ENCODE results near the gene LDLR. TPM values are rescaled to one million over a fixed set of nuclear protein-coding genes. Genes with fewer than 3 reads are reported as not detected.
"Not testable (repeated sequence)": the region's sequence is repeated elsewhere in the genome, so short reads cannot be mapped to it uniquely, and the experiment has no call there.

Gene LDLR
- total and polyA plus RNA-seq, 9 donors = 13.9 to 34.3 (median 23.5) TPM

DNA sequence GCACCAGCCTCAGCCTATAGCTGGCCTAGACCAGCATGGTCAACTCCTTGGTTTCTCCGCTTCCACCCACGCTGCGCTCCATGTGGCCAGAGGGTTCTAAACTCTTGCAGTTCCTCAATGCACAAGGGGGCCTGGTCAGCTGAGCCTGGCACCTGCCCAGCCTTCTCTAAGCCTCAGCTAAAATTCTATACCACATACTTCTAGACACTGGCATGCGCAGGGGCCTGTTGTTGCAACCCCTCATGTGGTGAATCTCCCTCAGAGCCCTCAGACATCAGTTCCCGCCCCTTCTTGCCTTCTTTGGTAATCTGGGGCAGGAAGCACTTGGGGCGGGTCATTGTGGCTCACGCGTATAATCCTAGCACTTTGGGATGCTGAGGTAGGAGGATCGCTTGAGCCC lies 19.7 kb upstream of the LDLR start:
- H3K27me3 ChIP-seq (ENCODE audit: control insufficient read depth, insufficient read depth, low read length) = no peaks in the 10 kb centered on the region
- no peak overlapping the region for H3K27ac ChIP-seq (ENCODE audit: low read length)
- H3K9me3 ChIP-seq (replicated peaks; ENCODE audit: control insufficient read depth, low read depth, low read length) = peaks cover 5% of the 10 kb centered on the region
- no peak overlapping the region for H3K4me3 ChIP-seq (ENCODE audit: low read length)
- DNase-seq = no peak
- peaks cover 12% of the 10 kb centered on the region for H3K4me1 ChIP-seq (ENCODE audit: control insufficient read depth, insufficient read depth, low read length)
- H3K36me3 ChIP-seq (ENCODE audit: control insufficient read depth, insufficient read depth, low read length) = peaks cover 31% of the 10 kb centered on the region
- WGBS (ENCODE audit: insufficient coverage) = 74% methylated on average over 8 of the region's 9 CpGs

DNA sequence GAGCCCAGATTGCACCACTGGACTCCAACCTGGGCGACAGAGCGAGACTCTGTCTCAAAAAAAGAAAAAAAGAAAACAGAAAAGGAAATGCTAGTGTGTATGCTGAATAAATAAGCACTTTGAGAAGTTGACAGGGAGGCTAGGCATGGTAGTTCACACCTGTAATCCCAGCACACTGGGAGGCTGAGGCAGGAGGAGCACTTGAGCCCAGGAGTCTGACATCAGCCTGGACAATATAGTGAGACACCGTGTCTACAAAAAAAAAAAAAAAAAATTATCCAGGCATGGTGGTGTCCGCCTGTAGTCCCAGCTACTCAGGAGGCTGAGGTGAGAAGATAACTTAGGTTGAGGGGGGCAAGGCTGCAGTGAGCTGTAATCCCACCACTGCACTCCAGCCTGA lies 19.1 kb upstream of the LDLR start:
- H3K4me1 ChIP-seq (ENCODE audit: control insufficient read depth, insufficient read depth, low read length) = peaks cover 8% of the 10 kb centered on the region
- DNase-seq = no peak

DNA sequence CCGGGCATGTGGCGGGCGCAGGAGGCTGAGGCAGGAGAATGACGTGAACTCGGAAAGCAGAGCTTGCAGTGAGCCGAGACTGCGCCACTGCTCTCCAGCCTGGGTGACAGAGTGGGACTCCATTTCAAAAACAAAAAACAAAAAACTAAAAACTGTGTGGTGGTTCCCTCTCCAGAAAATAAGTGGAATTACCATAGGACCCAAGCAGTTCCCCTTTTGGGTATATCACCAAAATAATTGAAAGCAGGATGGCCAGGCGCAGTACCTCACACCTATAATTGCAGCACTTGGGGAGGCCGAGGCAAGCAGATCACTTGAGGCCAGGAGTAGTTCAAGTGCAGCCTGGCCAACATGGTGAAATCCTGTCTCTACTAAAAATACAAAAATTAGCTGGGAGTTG lies 15.7 kb upstream of the LDLR start:
- H3K4me3 ChIP-seq (ENCODE audit: low read length) = no peak overlapping the region
- 96% methylated on average over 5 of the region's 9 CpGs for WGBS (ENCODE audit: insufficient coverage)
- H3K4me1 ChIP-seq (ENCODE audit: control insufficient read depth, insufficient read depth, low read length) = peaks cover 11% of the 10 kb centered on the region
- H3K27ac ChIP-seq (ENCODE audit: low read length) = no peak overlapping the region
- no peaks in the 10 kb centered on the region for H3K9me3 ChIP-seq (replicated peaks; ENCODE audit: control insufficient read depth, low read depth, low read length)
- DNase-seq = no peak
- no peaks in the 10 kb centered on the region for H3K36me3 ChIP-seq (ENCODE audit: control insufficient read depth, insufficient read depth, low read length)
- no peaks in the 10 kb centered on the region for H3K27me3 ChIP-seq (ENCODE audit: control insufficient read depth, insufficient read depth, low read length)

More for the DNA sequence above, 19.1 kb upstream of the LDLR start:
- Histone ChIP-seq H3K27ac (ENCODE audit: low read length) (no peak overlapping the region), H3K36me3 (ENCODE audit: control insufficient read depth, insufficient read depth, low read length) (peaks cover 25% of the 10 kb centered on the region), H3K27me3 (ENCODE audit: control insufficient read depth, insufficient read depth, low read length) (no peaks in the 10 kb centered on the region), H3K9me3 (replicated peaks; ENCODE audit: control insufficient read depth, low read depth, low read length) (peaks cover 5% of the 10 kb centered on the region), H3K4me3 (ENCODE audit: low read length) (no peak overlapping the region)
- 92% methylated on average over 2 of the region's 4 CpGs for WGBS (ENCODE audit: insufficient coverage)

DNA sequence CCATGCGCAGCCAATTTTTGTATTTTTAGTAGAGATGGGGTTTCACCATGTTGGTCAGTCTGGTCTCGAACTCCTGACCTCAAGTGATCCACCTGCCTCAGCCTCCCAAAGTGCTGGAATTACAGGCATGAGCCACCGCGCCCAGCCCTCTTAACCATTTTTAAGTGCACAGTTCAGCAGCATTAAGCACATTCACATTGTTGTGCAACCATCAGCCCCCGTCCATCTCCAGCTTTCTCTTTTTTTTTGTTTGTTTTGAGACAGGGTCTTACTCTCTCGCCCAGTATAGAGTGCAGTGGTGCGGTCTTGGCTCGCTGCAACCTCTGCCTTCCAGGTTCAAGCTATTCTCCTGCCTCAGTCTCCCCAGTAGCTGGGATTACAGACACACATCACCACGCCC lies 12.5 kb upstream of the LDLR start:
- H3K27me3 ChIP-seq (ENCODE audit: control insufficient read depth, insufficient read depth, low read length); H3K36me3 ChIP-seq (ENCODE audit: control insufficient read depth, insufficient read depth, low read length); DNase-seq; H3K27ac ChIP-seq (ENCODE audit: low read length); H3K9me3 ChIP-seq (replicated peaks; ENCODE audit: control insufficient read depth, low read depth, low read length); H3K4me3 ChIP-seq (ENCODE audit: low read length); H3K4me1 ChIP-seq (ENCODE audit: control insufficient read depth, insufficient read depth, low read length): not testable (repeated sequence)
- 89% methylated on average over 5 of the region's 9 CpGs for WGBS (ENCODE audit: insufficient coverage)

DNA sequence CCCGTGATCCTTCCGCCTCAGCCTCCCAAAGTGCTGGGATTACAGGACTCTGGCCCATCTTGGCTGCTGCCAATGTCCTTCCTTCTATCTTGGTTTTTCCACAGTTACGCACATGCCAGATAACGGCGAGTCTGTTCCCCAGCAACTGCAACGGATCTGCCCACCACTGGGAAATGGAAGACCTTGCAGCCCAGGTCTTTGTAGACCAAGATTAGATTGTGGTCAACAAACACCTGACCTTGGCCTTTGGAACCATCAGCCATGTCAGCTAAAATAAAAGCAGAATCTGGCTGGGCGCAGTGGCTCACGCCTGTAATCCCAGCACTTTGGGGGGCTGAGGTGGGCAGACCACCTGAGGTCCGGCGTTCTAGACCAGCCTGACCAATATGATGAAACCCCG lies 10.4 kb upstream of the LDLR start:
- no peaks in the 10 kb centered on the region for H3K27me3 ChIP-seq (ENCODE audit: control insufficient read depth, insufficient read depth, low read length)
- DNase-seq = no peak
- WGBS (ENCODE audit: insufficient coverage) = 96% methylated on average over 10 of the region's 11 CpGs
- H3K36me3 ChIP-seq (ENCODE audit: control insufficient read depth, insufficient read depth, low read length) = no peaks in the 10 kb centered on the region
- H3K4me3 ChIP-seq (ENCODE audit: low read length) = no peak overlapping the region
- H3K9me3 ChIP-seq (replicated peaks; ENCODE audit: control insufficient read depth, low read depth, low read length) = no peaks in the 10 kb centered on the region
- H3K4me1 ChIP-seq (ENCODE audit: control insufficient read depth, insufficient read depth, low read length) = peaks cover 6% of the 10 kb centered on the region
- no peak overlapping the region for H3K27ac ChIP-seq (ENCODE audit: low read length)

DNA sequence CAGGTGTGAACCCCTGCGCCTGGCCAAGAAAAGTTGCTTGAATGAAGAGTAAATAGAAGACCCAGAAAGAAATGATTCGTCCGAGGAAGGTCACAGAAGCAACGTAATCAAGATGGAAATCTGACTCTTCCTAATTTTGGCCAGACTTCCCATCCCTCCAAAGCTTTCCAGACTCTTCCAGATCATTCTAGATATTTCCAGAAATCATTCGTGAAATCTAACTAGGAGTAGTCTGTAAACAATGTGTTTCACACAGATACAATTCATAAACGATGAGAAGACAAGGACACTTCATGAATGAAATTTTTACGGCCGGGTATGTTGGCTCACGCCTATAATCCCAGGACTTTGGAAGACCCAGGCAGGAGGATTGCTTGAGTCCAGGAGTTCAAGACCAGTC lies 9.3 kb upstream of the LDLR start:
- Histone ChIP-seq H3K9me3 (replicated peaks; ENCODE audit: control insufficient read depth, low read depth, low read length) (no peaks in the 10 kb centered on the region), H3K27me3 (ENCODE audit: control insufficient read depth, insufficient read depth, low read length) (no peaks in the 10 kb centered on the region), H3K4me1 (ENCODE audit: control insufficient read depth, insufficient read depth, low read length) (peaks cover 8% of the 10 kb centered on the region), H3K27ac (ENCODE audit: low read length) (no peak overlapping the region), H3K36me3 (ENCODE audit: control insufficient read depth, insufficient read depth, low read length) (no peaks in the 10 kb centered on the region), H3K4me3 (ENCODE audit: low read length) (no peak overlapping the region)
- 91% methylated on average over 8 of the region's 9 CpGs for WGBS (ENCODE audit: insufficient coverage)
- DNase-seq = no peak

DNA sequence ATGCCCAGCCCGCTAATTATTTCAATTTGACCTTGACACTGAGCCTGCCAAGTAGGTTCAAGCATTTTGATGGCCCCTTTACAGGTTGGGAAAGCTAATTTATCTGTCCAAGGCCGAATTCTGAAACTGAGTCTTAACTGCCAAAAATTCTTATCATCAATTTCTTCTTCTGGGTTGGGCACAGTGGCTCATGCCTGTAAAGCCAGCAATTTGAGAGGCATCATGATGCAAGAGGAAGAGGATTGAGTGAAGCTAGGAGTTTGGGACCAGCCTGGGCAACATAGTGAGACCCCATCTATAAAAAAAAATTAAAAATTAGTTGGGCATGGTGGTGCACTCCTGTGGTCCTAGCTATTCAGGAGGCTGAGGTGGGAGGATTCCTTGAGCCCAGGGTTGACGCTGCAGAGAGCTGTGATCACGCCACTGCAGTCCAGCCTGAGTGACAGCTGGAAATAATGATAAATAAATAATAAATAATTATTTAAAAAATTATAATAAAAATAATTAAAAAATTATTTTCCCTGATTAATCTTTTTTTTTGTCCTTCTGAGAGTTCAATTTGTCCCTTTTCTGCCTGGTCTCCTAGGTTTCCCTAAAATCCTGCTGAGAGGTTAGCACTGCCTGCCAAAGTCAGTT lies 1.3 kb upstream of the LDLR start:
- Histone ChIP-seq H3K27me3 (ENCODE audit: control insufficient read depth, insufficient read depth, low read length) (no peaks in the 10 kb centered on the region), H3K9me3 (replicated peaks; ENCODE audit: control insufficient read depth, low read depth, low read length) (no peaks in the 10 kb centered on the region), H3K36me3 (ENCODE audit: control insufficient read depth, insufficient read depth, low read length) (peaks cover 4% of the 10 kb centered on the region), H3K4me1 (ENCODE audit: control insufficient read depth, insufficient read depth, low read length) (peaks cover 43% of the 10 kb centered on the region), H3K4me3 (ENCODE audit: low read length) (no peak overlapping the region), H3K27ac (ENCODE audit: low read length) (peak overlapping the region; percentile 99)
- WGBS (ENCODE audit: insufficient coverage) = 92% methylated on average over 1 of the region's 4 CpGs
- DNase-seq = no peak

DNA sequence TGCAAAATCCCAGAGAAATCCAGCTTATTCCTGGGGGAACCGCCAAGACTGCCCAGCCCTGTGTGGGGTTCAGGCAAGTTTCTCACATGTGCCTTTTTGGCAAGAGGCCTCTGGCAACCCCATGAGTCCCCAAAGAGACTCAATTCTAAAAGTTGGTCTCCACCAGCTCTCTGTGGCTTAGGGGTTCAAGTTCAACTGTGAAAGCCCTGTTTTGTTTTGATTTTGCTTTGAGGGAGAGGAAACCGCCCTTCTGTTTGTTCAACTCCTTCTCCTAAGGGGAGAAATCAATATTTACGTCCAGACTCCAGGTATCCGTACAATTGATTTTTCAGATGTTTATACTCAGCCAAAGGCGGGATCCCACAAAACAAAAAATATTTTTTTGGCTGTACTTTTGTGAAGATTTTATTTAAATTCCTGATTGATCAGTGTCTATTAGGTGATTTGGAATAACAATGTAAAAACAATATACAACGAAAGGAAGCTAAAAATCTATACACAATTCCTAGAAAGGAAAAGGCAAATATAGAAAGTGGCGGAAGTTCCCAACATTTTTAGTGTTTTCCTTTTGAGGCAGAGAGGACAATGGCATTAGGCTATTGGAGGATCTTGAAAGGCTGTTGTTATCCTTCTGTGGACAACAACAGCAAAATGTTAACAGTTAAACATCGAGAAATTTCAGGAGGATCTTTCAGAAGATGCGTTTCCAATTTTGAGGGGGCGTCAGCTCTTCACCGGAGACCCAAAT lies 583 bp upstream of the LDLR start:
- H3K9me3 ChIP-seq (replicated peaks; ENCODE audit: control insufficient read depth, low read depth, low read length) = no peaks in the 10 kb centered on the region
- WGBS (ENCODE audit: insufficient coverage) = 14% methylated on average over 2 of the region's 11 CpGs
- peak; percentile 76 for DNase-seq
- H3K27ac ChIP-seq (ENCODE audit: low read length) = peak overlapping the region; percentile 99
- peaks cover 5% of the 10 kb centered on the region for H3K36me3 ChIP-seq (ENCODE audit: control insufficient read depth, insufficient read depth, low read length)
- peaks cover 45% of the 10 kb centered on the region for H3K4me1 ChIP-seq (ENCODE audit: control insufficient read depth, insufficient read depth, low read length)
- no peaks in the 10 kb centered on the region for H3K27me3 ChIP-seq (ENCODE audit: control insufficient read depth, insufficient read depth, low read length)
- H3K4me3 ChIP-seq (ENCODE audit: low read length) = peak overlapping the region; percentile 76

DNA sequence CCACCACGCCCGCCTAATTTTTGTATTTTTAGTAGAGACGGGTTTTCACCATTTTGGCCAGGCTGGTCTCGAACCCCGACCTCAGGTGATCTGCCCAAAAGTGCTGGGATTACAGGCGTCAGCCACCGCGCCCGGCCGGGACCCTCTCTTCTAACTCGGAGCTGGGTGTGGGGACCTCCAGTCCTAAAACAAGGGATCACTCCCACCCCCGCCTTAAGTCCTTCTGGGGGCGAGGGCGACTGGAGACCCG lies 676 bp downstream of the LDLR start:
- H3K4me1 ChIP-seq (ENCODE audit: control insufficient read depth, insufficient read depth, low read length) = peaks cover 48% of the 10 kb centered on the region
- 0% methylated on average over 15 of the region's 15 CpGs for WGBS (ENCODE audit: insufficient coverage)
- peak overlapping the region; percentile 99 for H3K27ac ChIP-seq (ENCODE audit: low read length)
- peaks cover 14% of the 10 kb centered on the region for H3K36me3 ChIP-seq (ENCODE audit: control insufficient read depth, insufficient read depth, low read length)
- H3K4me3 ChIP-seq (ENCODE audit: low read length) = peak overlapping the region; percentile 76
- not testable (repeated sequence) for DNase-seq; H3K9me3 ChIP-seq (replicated peaks; ENCODE audit: control insufficient read depth, low read depth, low read length); H3K27me3 ChIP-seq (ENCODE audit: control insufficient read depth, insufficient read depth, low read length)

DNA sequence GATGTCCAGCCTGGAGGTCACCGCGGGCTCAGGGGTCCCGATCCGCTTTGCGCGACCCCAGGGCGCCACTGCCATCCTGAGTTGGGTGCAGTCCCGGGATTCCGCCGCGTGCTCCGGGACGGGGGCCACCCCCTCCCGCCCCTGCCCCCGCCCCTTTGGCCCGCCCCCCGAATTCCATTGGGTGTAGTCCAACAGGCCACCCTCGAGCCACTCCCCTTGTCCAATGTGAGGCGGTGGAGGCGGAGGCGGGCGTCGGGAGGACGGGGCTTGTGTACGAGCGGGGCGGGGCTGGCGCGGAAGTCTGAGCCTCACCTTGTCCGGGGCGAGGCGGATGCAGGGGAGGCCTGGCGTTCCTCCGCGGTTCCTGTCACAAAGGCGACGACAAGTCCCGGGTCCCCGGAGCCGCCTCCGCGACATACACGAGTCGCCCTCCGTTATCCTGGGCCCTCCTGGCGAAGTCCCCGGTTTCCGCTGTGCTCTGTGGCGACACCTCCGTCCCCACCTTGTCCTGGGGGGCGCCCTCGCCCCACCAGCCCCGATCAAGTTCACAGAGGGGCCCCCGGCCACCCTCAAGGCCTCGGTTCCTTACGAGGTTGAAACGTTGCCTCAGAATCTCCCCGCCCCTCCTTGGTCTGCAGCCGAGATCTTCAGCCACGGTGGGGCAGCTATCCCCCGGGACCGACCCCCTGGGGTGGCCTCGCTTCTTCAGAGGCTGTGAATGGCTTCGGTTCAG lies 1.2 kb downstream of the LDLR start:
- DNase-seq = peak; percentile 99
- H3K27ac ChIP-seq (ENCODE audit: low read length) = peak overlapping the region; percentile 99
- peak overlapping the region; percentile 96 for H3K4me3 ChIP-seq (ENCODE audit: low read length)
- no peaks in the 10 kb centered on the region for H3K9me3 ChIP-seq (replicated peaks; ENCODE audit: control insufficient read depth, low read depth, low read length)
- WGBS (ENCODE audit: insufficient coverage) = 0% methylated on average over 49 of the region's 64 CpGs
- H3K36me3 ChIP-seq (ENCODE audit: control insufficient read depth, insufficient read depth, low read length) = peaks cover 14% of the 10 kb centered on the region
- peaks cover 43% of the 10 kb centered on the region for H3K4me1 ChIP-seq (ENCODE audit: control insufficient read depth, insufficient read depth, low read length)
- no peaks in the 10 kb centered on the region for H3K27me3 ChIP-seq (ENCODE audit: control insufficient read depth, insufficient read depth, low read length)
